ENCODE data around the gene NDNF.

Gene NDNF, protein sequence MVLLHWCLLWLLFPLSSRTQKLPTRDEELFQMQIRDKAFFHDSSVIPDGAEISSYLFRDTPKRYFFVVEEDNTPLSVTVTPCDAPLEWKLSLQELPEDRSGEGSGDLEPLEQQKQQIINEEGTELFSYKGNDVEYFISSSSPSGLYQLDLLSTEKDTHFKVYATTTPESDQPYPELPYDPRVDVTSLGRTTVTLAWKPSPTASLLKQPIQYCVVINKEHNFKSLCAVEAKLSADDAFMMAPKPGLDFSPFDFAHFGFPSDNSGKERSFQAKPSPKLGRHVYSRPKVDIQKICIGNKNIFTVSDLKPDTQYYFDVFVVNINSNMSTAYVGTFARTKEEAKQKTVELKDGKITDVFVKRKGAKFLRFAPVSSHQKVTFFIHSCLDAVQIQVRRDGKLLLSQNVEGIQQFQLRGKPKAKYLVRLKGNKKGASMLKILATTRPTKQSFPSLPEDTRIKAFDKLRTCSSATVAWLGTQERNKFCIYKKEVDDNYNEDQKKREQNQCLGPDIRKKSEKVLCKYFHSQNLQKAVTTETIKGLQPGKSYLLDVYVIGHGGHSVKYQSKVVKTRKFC

DNA sequence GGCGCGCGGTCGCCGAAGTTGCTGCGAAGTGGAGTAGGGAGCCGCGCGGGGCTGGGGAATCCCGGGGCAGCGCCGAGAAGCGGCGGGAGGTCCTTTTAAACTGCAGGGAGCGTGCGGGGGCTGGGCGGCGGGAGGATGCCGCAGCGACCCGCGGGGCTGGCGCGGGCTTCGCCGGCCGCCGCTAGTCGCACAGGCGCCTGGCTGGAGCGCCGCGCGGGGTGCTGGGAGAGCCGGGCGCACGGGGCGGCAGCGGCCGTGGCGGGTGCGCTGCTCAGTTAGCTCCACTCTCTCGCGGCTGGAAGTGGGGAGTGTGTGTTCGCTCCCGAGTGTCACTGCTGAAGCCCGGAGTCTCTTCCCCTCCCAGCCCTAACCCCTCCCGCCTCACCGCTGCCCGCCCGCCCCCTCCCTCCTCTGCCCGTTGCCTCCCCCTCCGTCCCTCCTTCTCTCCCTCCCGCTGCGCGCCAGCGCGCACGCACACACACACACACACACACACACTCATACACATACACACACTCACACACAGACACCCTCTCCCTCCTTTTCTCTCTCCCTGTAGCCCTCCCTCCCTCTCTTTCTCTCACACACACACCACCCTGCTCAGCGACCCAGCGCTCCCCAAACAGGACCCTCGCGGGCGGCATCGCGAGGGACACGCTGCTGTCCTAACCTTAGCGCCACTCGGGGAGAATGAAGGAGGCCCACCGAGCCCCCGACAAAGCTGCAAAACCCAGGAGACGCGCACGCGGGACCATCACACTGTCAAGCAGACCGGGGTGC, at the start of gene NDNF:
TSS of gene NDNF (minus strand) at position 312 of the 780 bp plus-strand sequence. CDS start 26,698 bp downstream, outside the sequence.
- DNase-seq (ENCODE audit: low read depth, low spot score) = no peak

DNA sequence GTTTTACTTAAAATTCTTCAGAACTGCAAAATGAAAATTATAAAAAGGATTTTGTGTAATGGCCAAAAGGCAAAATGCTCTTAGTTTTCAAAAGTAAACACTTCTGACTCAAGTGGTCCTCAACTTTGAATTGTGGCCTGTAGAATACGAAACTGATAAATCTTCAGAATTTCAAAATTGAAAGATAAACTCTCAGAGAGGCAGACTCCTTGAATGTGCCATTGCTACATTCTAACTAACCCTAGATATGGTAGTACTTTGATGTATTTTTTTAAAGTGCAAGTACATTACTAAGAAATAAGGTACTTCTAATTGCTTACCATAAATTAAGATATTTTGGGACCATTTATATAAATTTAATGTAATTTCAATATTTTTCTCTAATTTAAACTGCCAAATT, 47.4 kb upstream of the NDNF start:
- DNase-seq (ENCODE audit: low read depth, low spot score) = no peak

DNA sequence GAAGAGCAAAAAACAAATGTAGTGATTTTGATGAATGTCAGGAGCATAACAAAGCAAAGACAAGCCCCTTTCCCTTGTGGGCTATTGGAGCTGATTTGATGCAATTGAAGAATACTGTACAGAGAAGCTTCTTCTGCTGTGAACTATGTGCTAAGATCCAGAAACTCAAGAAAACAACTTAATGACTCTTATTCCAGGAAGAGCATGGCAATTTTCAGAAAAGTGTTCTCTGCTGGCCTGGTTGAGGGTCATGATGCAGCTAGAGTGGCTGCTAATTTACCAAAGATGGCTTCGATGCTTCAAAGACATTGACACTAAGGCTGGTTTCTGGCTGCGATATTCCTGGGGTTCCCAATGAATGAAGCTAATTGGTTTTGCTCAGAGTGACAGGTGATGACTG, 46.0 kb upstream of the NDNF start:
- DNase-seq (ENCODE audit: low read depth, low spot score) = no peak

GRCh38 chr4:121114756-121115155, 42.4 kb upstream of the NDNF start:
- no peak for DNase-seq (ENCODE audit: low read depth, low spot score)

GRCh38 chr4:121112530-121112929, 40.2 kb upstream of the NDNF start:
- DNase-seq (ENCODE audit: low read depth, low spot score) = no peak

GRCh38 chr4:121108557-121108956, 36.2 kb upstream of the NDNF start:
- DNase-seq (ENCODE audit: low read depth, low spot score) = no peak

DNA sequence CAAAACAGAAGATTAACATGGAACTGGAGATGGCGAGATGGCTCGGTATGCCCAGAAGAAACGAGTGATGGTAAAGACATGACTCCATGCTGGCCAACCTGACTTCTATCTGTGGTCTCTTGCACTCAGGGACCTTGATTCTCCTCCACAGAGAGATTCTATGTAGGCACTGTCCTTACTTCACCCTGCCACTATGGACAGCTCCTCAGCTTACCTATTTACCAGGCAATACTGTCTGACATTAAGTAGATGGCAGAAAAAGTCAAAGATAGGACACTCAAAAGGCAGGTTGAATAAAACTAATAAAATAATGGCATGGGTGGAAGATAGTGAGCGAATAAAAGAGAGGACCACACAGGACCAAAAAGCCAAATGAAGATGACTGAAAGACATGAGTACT, 35.2 kb upstream of the NDNF start:
- DNase-seq (ENCODE audit: low read depth, low spot score) = no peak

DNA sequence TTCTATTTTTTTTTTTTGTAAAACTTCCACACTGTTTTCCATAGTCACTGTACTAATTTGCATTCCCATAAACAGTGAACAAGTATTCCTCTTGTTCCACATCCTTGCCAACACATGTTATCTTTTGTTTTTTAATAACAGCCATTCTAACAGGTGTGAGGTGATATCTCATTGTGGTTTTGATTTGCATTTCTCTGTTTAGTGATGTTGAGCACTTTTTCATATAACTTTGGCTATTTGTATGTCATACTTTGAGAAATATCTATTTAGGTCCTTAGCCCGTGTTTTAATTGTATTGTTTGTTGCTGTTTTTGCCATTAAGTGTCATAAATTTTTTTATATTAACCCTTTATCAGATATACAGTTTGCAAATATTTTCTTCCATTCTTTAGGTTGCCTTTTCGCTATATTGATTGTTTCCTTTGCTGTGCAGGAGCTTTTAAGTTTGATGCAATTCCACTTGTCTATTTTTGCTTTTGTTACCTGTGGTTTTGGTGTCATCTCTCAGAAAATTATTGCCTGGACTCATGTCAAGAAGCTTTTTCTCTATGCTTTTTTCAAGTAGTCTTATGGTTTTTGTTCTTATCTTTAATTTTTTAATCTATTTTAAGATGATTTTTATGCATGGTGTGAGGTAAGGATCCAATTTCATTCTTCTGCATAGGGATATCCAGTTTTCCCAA, 27.9 kb upstream of the NDNF start:
- no peak for DNase-seq (ENCODE audit: low read depth, low spot score)

GRCh38 chr4:121098266-121098665, 25.9 kb upstream of the NDNF start:
- no peak for DNase-seq (ENCODE audit: low read depth, low spot score)

GRCh38 chr4:121096629-121097028, 24.3 kb upstream of the NDNF start:
- DNase-seq (ENCODE audit: low read depth, low spot score) = no peak

- DNase-seq (ENCODE audit: low read depth, low spot score) = no peak
These were observed 23.9 kb upstream of the NDNF start for GRCh38 chr4:121096191-121096590.

- no peak for DNase-seq (ENCODE audit: low read depth, low spot score)
These were observed 22.1 kb upstream of the NDNF start for GRCh38 chr4:121094297-121094966.

GRCh38 chr4:121093261-121093660, 20.9 kb upstream of the NDNF start:
- no peak for DNase-seq (ENCODE audit: low read depth, low spot score)

GRCh38 chr4:121091941-121092340, 19.6 kb upstream of the NDNF start:
- DNase-seq (ENCODE audit: low read depth, low spot score) = no peak

DNA sequence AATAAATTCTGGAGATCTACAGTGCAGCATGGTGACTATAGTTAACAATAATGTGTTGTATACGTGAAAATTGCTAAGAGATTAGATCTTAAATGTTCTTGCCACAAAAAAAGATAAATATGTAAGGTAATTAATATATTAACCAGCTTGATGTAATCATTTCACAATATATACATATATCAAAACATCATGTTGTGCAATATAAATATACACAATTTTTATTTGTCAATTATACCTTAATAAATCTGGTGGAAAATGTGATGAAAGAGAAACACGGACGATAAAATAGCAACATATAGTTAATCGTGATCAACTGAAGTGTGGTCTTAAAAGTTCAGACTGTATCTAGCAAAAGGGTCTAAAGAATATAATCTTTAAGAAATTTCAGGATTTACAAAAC, 16.5 kb upstream of the NDNF start:
- DNase-seq (ENCODE audit: low read depth, low spot score) = no peak

DNA sequence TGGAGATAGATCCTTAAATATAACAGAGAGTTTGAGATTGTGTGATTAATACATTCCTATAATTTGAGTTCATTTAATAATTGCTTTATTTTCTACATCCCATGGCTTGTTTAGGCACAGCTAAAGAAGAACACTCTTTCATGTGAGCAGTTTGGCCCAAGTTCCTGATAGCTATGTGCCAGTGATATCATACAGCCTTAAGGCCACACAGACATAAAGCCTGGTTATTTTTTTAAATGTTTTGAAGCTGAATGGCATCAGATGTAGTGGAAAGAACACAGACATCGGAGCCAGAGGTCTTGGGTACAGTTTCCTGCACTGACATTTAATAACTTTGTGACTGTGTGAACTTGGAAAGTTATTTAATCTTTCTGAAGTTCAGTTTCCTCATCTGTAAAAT, 7.0 kb upstream of the NDNF start:
- DNase-seq (ENCODE audit: low read depth, low spot score) = no peak

DNA sequence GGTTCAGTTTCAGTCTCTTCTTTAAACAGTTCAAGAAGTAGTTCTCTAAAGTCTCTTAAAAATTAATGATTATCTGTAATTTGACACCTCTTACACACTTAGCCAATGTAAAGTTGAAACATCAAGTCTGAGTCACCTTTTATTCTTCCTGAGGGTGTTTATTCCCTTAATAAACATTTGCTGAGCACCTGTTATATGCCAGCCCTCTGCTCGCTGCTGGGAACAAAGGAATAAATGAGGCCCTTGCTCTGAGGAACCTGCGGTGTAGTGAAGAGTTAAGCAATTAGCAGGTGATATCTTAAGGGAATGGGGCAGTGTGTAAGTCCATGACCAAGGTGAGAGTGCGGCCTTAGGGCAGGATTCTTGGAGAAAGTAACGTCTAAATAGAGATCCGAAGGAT, 5.2 kb upstream of the NDNF start:
- no peak for DNase-seq (ENCODE audit: low read depth, low spot score)

- no peak for DNase-seq (ENCODE audit: low read depth, low spot score)
These were observed 4.1 kb upstream of the NDNF start for GRCh38 chr4:121076416-121076815.

DNA sequence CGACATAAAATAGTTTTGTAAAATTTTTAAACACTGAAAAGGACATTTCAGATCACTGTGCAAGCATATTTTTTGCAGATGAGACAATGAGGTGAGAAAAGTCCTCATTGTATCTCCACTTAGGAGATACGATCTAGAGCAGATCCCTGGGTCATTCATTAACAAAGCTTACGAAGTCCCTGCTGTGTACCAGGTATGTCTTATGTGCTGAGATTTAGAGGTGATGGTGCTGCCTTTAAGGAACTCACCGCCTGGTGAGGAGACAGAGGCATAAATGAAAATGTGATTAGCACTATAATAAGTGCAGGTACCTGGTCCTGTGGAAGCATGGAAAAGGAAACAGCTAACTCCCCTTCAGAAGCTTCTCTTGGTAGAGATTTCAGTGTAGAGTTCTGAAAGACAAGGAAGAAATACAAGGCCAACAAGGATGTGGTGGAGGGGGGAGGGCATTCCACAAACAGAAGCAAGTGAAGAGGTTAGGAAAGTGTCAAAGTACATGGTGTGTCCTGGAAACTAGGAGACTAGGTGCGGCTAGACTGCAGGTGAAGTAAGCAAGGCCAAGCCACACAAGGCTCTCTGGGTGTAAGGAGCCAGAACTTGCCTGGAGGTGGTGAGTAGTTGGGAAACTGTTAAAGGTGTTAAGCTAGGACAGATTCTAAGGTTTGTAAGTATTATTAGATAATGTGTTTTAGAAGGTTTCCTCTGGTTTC, 1.5 kb upstream of the NDNF start:
- DNase-seq (ENCODE audit: low read depth, low spot score) = no peak

- DNase-seq (ENCODE audit: low read depth, low spot score) = no peak
These were observed 685 bp upstream of the NDNF start for GRCh38 chr4:121073004-121073435.
